GM18870 (cell line): ENCODE data around the gene NMRK2.

ENCODE experiments used
- ATAC-seq: cut with Tn5 transposase; IDR thresholded peaks from one replicate; pipeline ENCODE4 v1.9.1; 2021; ENCODE audit warnings: moderate library complexity; ENCODE audit not compliant: unreplicated experiment

Gene NMRK2

GRCh38 chr19:3981373-3981735, 48.5 kb downstream of the NMRK2 start:
- ATAC-seq: no peak

GRCh38 chr19:3981736-3982681, 49.1 kb downstream of the NMRK2 start:
- ATAC-seq: no peak

DNA sequence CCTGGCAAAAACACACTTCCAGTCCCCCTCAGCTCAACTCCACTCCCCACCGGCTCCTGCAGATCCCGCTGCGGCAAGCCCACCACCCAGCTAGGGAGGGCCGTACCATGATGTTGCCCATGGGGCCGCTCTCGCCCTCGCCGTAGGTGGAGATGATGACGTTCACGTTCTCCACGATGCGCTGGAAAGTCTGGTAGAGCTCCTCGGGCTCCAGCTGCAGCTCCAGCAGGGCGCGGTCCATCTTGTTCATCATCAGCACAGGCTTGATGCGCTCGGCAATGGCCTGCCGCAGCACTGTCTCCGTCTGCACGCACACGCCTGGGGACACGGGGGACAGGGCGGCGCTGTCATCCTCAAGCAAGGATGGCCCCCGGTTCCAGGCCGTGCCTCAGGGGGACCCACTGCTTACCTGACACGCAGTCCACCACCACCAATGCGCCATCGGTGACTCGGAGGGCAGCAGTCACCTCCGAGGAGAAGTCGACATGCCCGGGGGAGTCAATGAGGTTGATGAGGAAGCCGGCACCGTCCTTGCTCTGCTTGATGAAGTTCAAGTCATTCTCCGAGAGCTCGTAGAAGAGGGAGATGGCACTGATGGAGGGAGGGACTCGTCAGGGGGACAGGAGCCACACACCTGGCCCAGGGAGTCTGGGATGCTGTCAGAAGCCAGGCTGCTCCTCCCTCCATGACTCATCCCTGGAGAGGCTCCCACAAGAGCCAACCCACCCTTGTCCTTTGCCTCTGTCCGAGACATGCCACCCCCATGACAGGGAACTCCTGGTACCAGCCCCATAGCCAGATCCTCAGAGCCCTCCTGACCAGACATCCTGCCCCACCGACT, 50.1 kb downstream of the NMRK2 start:
- no peak for ATAC-seq

GRCh38 chr19:3983542-3983914, 50.7 kb downstream of the NMRK2 start:
- no peak for ATAC-seq

GRCh38 chr19:3983936-3984583, 51.2 kb downstream of the NMRK2 start:
- no peak for ATAC-seq

DNA sequence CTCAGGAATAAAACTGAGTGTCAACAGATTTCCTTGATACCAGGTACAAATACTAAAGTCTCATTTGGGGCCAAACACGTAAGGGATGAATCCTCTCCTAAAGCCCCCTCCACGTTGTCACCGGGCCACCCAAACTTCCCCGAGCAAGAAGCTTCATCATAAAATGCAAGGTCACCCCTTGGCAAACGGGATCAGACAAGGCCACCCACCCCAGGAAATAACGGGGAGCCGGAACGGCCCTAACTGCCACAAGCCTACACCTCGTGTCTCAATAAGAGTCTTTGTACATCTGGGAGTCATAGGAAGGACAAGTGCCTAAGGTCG, 51.7 kb downstream of the NMRK2 start:
- no peak for ATAC-seq

DNA sequence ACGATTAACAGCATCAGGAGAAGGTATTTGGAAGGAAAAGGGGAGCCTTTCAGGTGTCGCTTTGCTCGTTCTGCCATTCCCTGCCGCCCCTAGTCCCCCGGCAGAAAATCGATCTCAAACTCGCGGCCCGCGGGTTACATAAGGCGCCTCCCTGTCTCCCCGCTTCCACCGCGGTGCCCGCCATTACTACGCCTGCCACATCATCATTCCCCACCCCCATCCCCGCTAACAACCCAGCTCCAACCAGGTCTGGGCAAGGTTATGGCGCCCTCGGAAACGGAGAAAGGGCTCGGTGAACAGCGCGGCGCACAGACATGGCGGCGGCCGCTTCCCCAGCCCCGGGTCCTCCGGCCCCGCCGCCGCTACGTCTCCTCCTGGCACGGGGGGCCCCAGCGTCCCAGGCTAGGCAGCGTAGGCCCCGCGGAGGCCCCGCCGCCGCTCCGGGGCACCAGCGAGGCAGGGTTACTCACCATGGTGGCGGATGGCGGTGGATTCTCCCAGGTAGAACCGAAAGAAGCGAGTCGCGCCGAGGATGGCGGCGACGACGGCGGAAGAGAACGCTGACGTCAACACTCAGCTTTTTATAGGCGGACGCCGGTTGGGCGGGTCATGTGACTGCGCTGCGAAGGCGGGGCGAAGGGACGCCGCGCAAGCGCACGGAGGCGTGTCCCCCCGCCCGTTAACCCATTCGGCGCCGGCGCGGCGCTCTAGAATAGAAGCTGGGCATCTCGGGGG, 52.2 kb downstream of the NMRK2 start, which contains the start of gene EEF2:
EEF2 (minus strand) TSS at position 556 of the 735 bp plus-strand sequence; CDS start at position 473, 83 bp downstream.
- peak; percentile 29 for ATAC-seq

- no peak for ATAC-seq
Observed at GRCh38 chr19:3985643-3986259, 52.9 kb downstream of the NMRK2 start.

GRCh38 chr19:3986260-3987041, 53.6 kb downstream of the NMRK2 start:
- ATAC-seq: no peak

GRCh38 chr19:3987619-3988371, 54.9 kb downstream of the NMRK2 start:
- no peak for ATAC-seq

DNA sequence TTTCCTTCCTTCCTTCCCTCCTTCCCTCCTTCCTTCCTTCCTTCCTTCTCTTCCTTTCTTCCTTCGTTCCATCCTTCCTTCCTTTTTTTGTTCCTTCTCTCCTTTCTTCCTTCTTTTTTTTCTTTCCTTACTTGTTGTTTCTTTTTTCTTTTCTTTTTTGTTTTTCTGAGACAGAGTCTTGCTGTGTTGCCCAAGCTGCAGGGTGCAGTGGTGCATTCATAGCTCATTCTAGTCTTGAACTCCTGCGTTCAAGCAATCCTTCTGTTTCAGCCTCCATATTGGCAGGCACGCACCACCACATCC, 57.9 kb downstream of the NMRK2 start:
- ATAC-seq: no peak
